ENCODE data around the gene PDE1A. TPM values are rescaled to one million over a fixed set of nuclear protein-coding genes. Genes with fewer than 3 reads are reported as not detected.

Gene PDE1A
- total and polyA plus RNA-seq, 2 of the 13 experiments (the other 11 are each of a cell fraction or from before 2014, with no cell fraction given): not detected

GRCh38 chr2:182115258-182115657, 311.6 kb downstream of the PDE1A start:
- Histone ChIP-seq H3K27me3 (ENCODE audit: control insufficient read depth in 1 of 2, insufficient read depth in 2 of 2, low read length in 2 of 2) (no peaks in the 10 kb centered on the region), H3K9me3 (ENCODE audit: low read length) (no peaks in the 10 kb centered on the region), H3K79me2 (ENCODE audit: insufficient read depth, low read length) (no peaks in the 10 kb centered on the region), H3K4me1 (ENCODE audit: insufficient read depth, low read length) (no peaks in the 10 kb centered on the region), H3K4me3 (replicated peaks in 1 of 3; ENCODE audit: insufficient read depth in 1 of 3, low read depth in 2 of 3, low read length in 3 of 3) (no peak overlapping the region), H2AFZ (ENCODE audit: low read length) (no peak overlapping the region), H3K36me3 (replicated peaks in 1 of 2; ENCODE audit: control insufficient read depth in 1 of 2, insufficient read depth in 2 of 2, low read length in 2 of 2) (no peaks in the 10 kb centered on the region), H4K20me1 (ENCODE audit: insufficient read depth, low read length) (no peaks in the 10 kb centered on the region), H3K4me2 (ENCODE audit: low read depth, low read length) (no peak overlapping the region), H3K9ac (ENCODE audit: insufficient read depth, low read depth, low read length) (no peak overlapping the region), H3K27ac (ENCODE audit: extremely low read length, insufficient read depth, low read length) (no peak overlapping the region)
- intact Hi-C loops (cut with micrococcal nuclease; ENCODE audit: unreplicated experiment): no loop called here
- FAIRE-seq (no peak), ATAC-seq (no peak), DNase-seq (ENCODE audit: low spot score) (no peak)
- in situ Hi-C loops (cut with HindIII; ENCODE audit: extremely low pct_ligation_motif_present, low pct_unique_long_range_greater_than_20kb): no loop called here
- CTCF ChIA-PET (ENCODE audit: low intra/inter-chr PET ratio, low total read pairs): no interaction called here
- BruUV-seq (replicated peaks): no TSS peak
- TF ChIP-seq, protein P1, sequence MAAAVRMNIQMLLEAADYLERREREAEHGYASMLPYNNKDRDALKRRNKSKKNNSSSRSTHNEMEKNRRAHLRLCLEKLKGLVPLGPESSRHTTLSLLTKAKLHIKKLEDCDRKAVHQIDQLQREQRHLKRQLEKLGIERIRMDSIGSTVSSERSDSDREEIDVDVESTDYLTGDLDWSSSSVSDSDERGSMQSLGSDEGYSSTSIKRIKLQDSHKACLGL (CRISPR knock-in tag; IDR thresholded peaks at IDR 0.05): no peak
- TF ChIP-seq FOXK2 (IDR thresholded peaks at IDR 0.05): no peak
- TF ChIP-seq KDM1A (CRISPR knock-in tag; IDR thresholded peaks at IDR 0.05): no peak
- TF ChIP-seq ZFP36L2 (CRISPR knock-in tag; IDR thresholded peaks at IDR 0.05): no peak
- no peak for TF ChIP-seq ZNF180 (CRISPR knock-in tag; IDR thresholded peaks at IDR 0.05; ENCODE audit: borderline replicate concordance, low read depth)
- no peak for TF ChIP-seq ZNF672 (CRISPR knock-in tag; IDR thresholded peaks at IDR 0.05)
- TF ChIP-seq HNF1B (CRISPR knock-in tag; IDR thresholded peaks at IDR 0.05): no peak
- no peak for TF ChIP-seq SSRP1 (CRISPR knock-in tag; IDR thresholded peaks at IDR 0.05)
- TF ChIP-seq SP2 (CRISPR knock-in tag; IDR thresholded peaks at IDR 0.05): no peak
- no peak for TF ChIP-seq STAG1 (CRISPR knock-in tag; IDR thresholded peaks at IDR 0.05)
- TF ChIP-seq, protein P2, sequence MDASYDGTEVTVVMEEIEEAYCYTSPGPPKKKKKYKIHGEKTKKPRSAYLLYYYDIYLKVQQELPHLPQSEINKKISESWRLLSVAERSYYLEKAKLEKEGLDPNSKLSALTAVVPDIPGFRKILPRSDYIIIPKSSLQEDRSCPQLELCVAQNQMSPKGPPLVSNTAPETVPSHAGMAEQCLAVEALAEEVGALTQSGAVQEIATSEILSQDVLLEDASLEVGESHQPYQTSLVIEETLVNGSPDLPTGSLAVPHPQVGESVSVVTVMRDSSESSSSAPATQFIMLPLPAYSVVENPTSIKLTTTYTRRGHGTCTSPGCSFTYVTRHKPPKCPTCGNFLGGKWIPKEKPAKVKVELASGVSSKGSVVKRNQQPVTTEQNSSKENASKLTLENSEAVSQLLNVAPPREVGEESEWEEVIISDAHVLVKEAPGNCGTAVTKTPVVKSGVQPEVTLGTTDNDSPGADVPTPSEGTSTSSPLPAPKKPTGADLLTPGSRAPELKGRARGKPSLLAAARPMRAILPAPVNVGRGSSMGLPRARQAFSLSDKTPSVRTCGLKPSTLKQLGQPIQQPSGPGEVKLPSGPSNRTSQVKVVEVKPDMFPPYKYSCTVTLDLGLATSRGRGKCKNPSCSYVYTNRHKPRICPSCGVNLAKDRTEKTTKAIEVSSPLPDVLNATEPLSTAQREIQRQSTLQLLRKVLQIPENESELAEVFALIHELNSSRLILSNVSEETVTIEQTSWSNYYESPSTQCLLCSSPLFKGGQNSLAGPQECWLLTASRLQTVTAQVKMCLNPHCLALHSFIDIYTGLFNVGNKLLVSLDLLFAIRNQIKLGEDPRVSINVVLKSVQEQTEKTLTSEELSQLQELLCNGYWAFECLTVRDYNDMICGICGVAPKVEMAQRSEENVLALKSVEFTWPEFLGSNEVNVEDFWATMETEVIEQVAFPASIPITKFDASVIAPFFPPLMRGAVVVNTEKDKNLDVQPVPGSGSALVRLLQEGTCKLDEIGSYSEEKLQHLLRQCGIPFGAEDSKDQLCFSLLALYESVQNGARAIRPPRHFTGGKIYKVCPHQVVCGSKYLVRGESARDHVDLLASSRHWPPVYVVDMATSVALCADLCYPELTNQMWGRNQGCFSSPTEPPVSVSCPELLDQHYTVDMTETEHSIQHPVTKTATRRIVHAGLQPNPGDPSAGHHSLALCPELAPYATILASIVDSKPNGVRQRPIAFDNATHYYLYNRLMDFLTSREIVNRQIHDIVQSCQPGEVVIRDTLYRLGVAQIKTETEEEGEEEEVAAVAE (CRISPR knock-in tag; IDR thresholded peaks at IDR 0.05; ENCODE audit: borderline replicate concordance): no peak
- TF ChIP-seq SIN3A (IDR thresholded peaks at IDR 0.05; ENCODE audit: borderline replicate concordance, low read depth, low read length): no peak
- TF ChIP-seq ZNF12 (CRISPR knock-in tag; IDR thresholded peaks at IDR 0.05): no peak
- no peak for TF ChIP-seq NBN (conservative IDR thresholded peaks at IDR 0.05)
- POLR2A ChIA-PET: interaction anchor here (0.6 kb wide), 1 partner anchor 20 kb away, joined by 3 read pairs; no protein-coding TSS in a partner anchor

Data from HepG2 (cell line).